H9 (cell line): ENCODE measurements around the gene HYI. TPM values are rescaled to one million over a fixed set of nuclear protein-coding genes. Genes with fewer than 3 reads are reported as not detected.

Experiments
- DNase-seq: peaks from one replicate; pipeline ENCODE4 v3.0.0-alpha.2; 2017
- H2AFZ ChIP-seq: one replicate; pipeline ENCODE4 v1.6.1; 2013; ENCODE audit warnings: mild to moderate bottlenecking, low read length, control low read depth, moderate library complexity
- H2AK5ac ChIP-seq: 2 replicates; pipeline ENCODE4 v1.6.1; 2013; ENCODE audit warnings: low read length, control low read depth, mixed read lengths; ENCODE audit not compliant: insufficient read length
- H2BK120ac ChIP-seq: one replicate; pipeline ENCODE4 v1.6.1; 2013; ENCODE audit warnings: low read depth, mild to moderate bottlenecking, low read length, control low read depth, inconsistent platforms; ENCODE audit not compliant: poor library complexity, severe bottlenecking
- H2BK12ac ChIP-seq: 2 replicates; pipeline ENCODE4 v1.6.1; 2013; ENCODE audit warnings: low read length, control low read depth, mixed read lengths, low read depth; ENCODE audit not compliant: insufficient read length
- H2BK15ac ChIP-seq: 2 replicates; pipeline ENCODE4 v1.6.1; 2013; ENCODE audit warnings: low read depth, low read length, control low read depth
- H2BK20ac ChIP-seq: one replicate; pipeline ENCODE4 v1.6.1; 2013; ENCODE audit warnings: low read depth, mild to moderate bottlenecking, low read length, control low read depth, inconsistent platforms; ENCODE audit not compliant: poor library complexity, severe bottlenecking
- H2BK5ac ChIP-seq: 2 replicates; pipeline ENCODE4 v1.6.1; 2013; ENCODE audit warnings: low read length, control low read depth, mixed read lengths; ENCODE audit not compliant: insufficient read length
- H3K14ac ChIP-seq: 2 replicates; pipeline ENCODE4 v1.6.1; 2013; ENCODE audit warnings: low read length, control low read depth; ENCODE audit not compliant: insufficient read depth
- H3K18ac ChIP-seq: 2 replicates; pipeline ENCODE4 v1.6.1; 2013; ENCODE audit warnings: low read depth, mild to moderate bottlenecking, mixed read lengths, low read length, control low read depth; ENCODE audit not compliant: insufficient read length
- H3K23ac ChIP-seq: 2 replicates; pipeline ENCODE4 v1.6.1; 2013; ENCODE audit warnings: low read length, control low read depth, mixed read lengths, low read depth; ENCODE audit not compliant: insufficient read length
- H3K23me2 ChIP-seq: 2 replicates; pipeline ENCODE4 v1.6.1; 2013; ENCODE audit warnings: low read depth, mild to moderate bottlenecking, mixed read lengths, low read length, control low read depth; ENCODE audit not compliant: insufficient read length, poor library complexity, severe bottlenecking
- H3K27ac ChIP-seq: 2 replicates; pipeline ENCODE4 v1.5.1; 2013; ENCODE audit warnings: low read length, control low read depth, mixed read lengths, low read depth; ENCODE audit not compliant: insufficient read length
- H3K27me3 ChIP-seq: 2 replicates; pipeline ENCODE4 v1.6.1; 2013; ENCODE audit warnings: low read length, control low read depth, inconsistent platforms; ENCODE audit not compliant: insufficient read depth
- H3K4ac ChIP-seq: 2 replicates; pipeline ENCODE4 v1.6.1; 2013; ENCODE audit warnings: low read depth, mild to moderate bottlenecking, control low read depth, inconsistent platforms, low read length, moderate library complexity
- H3K4me1 ChIP-seq: 2 replicates; pipeline ENCODE4 v1.6.1; 2013; ENCODE audit warnings: low read length, control low read depth, inconsistent platforms; ENCODE audit not compliant: insufficient read depth
- H3K4me2 ChIP-seq: 2 replicates; pipeline ENCODE4 v1.6.1; 2013; ENCODE audit warnings: low read length, control low read depth, mixed read lengths; ENCODE audit not compliant: insufficient read length, insufficient read depth
- H3K56ac ChIP-seq: 2 replicates; pipeline ENCODE4 v1.6.1; 2013; ENCODE audit warnings: low read depth, mild to moderate bottlenecking, mixed read lengths, low read length, control low read depth; ENCODE audit not compliant: insufficient read length
- H3K79me1 ChIP-seq: 2 replicates; pipeline ENCODE4 v1.6.1; 2013; ENCODE audit warnings: low read depth, mild to moderate bottlenecking, moderate library complexity, low read length, control low read depth, inconsistent platforms; ENCODE audit not compliant: insufficient read depth, poor library complexity, severe bottlenecking
- H3K79me2 ChIP-seq: 2 replicates; pipeline ENCODE4 v1.6.1; 2013; ENCODE audit warnings: low read length, control low read depth, inconsistent platforms; ENCODE audit not compliant: insufficient read depth
- H3K9ac ChIP-seq: 2 replicates; pipeline ENCODE4 v1.6.1; 2013; ENCODE audit warnings: low read length, control low read depth, mixed read lengths; ENCODE audit not compliant: insufficient read length; ENCODE audit errors: extremely low read depth
- H3K9me3 ChIP-seq: one replicate; pipeline ENCODE4 v1.6.1; 2013; ENCODE audit warnings: low read depth, low read length, inconsistent platforms; ENCODE audit not compliant: control insufficient read depth
- H3T11ph ChIP-seq: one replicate; pipeline ENCODE4 v1.6.1; 2013; ENCODE audit warnings: mild to moderate bottlenecking, low read length, control low read depth, inconsistent platforms
- H4K20me1 ChIP-seq: one replicate; pipeline ENCODE4 v1.6.1; 2013; ENCODE audit not compliant: control insufficient read depth, insufficient read length, insufficient read depth
- H4K5ac ChIP-seq: 2 replicates; pipeline ENCODE4 v1.6.1; 2013; ENCODE audit warnings: low read depth, mild to moderate bottlenecking, mixed read lengths, low read length, control low read depth; ENCODE audit not compliant: insufficient read length
- H4K8ac ChIP-seq: replicated peaks from 2 replicates; pipeline ENCODE4 v1.6.1; 2013; ENCODE audit warnings: low read length, control low read depth, mixed read lengths, low read depth; ENCODE audit not compliant: insufficient read length
- H4K91ac ChIP-seq: 2 replicates; pipeline ENCODE4 v1.6.1; 2013; ENCODE audit warnings: low read depth, mild to moderate bottlenecking, moderate library complexity, mixed read lengths, low read length, control low read depth; ENCODE audit not compliant: insufficient read length
- H3K27ac Mint-ChIP-seq, 3 experiments: 2 replicates in 2 of 3; 3 replicates in 1 of 3; pipeline ENCODE4 v1.8.0; 2020 to 2021; ENCODE audit warnings: mixed read lengths in 3 of 3, mild to moderate bottlenecking in 1 of 3, moderate library complexity in 1 of 3
- H3K27me3 Mint-ChIP-seq: 2 replicates; pipeline ENCODE4 v1.8.0; 2021; ENCODE audit warnings: low read depth, mild to moderate bottlenecking, moderate library complexity, mixed read lengths
- H3K36me3 Mint-ChIP-seq, 3 experiments: 2 replicates in 2 of 3; 3 replicates in 1 of 3; pipeline ENCODE4 v1.8.0; 2020 to 2021; ENCODE audit warnings: low read depth in 3 of 3, mixed read lengths in 3 of 3; ENCODE audit not compliant: insufficient read depth in 1 of 3
- H3K4me1 Mint-ChIP-seq, 2 experiments: 2 replicates each; pipeline ENCODE4 v1.8.0; 2020; ENCODE audit warnings: mixed read lengths in 2 of 2
- H3K4me3 Mint-ChIP-seq, 2 experiments: 2 replicates in 1 of 2; 3 replicates in 1 of 2; pipeline ENCODE4 v1.8.0; 2020 to 2021; ENCODE audit warnings: mild to moderate bottlenecking in 2 of 2, mixed read lengths in 2 of 2, moderate library complexity in 1 of 2
- H3K9me3 Mint-ChIP-seq, 2 experiments: 2 replicates in 1 of 2; 3 replicates in 1 of 2; pipeline ENCODE4 v1.8.0; 2020; ENCODE audit warnings: mild to moderate bottlenecking in 2 of 2, mixed read lengths in 2 of 2, moderate library complexity in 1 of 2
- CTCF ChIP-seq: fragments of 200-600 bp; sonication (generic); conservative IDR thresholded peaks from 3 replicates; pipeline ENCODE4 v1.8.0; 2021; ENCODE audit warnings: antibody characterized with exemption, mild to moderate bottlenecking
- WGBS: extraction: QIAGEN DNeasy Blood & Tissue Kit; methylation state at CpG from one replicate; pipeline ENCODE4 v1.1.7; 2013; ENCODE audit warnings: missing lambda C conversion rate, low lambda C conversion rate, mixed read lengths; ENCODE audit not compliant: insufficient read length; ENCODE audit errors: extremely low coverage; 5-methylcytosine and 5-hydroxymethylcytosine counted together
- total RNA-seq: library from RNA; stranded (reverse); gene quantifications from 2 replicates; pipeline ENCODE4 v1.2.1, GENCODE V29; 2021

HYI gene
- total RNA-seq, 1 experiment from 2014 or later: 16.1 TPM

- no peak overlapping the region for H4K5ac ChIP-seq
- H3K4me3 Mint-ChIP-seq: no peak overlapping the region
These were observed 32.9 kb downstream of the HYI start for GRCh38 chr1:43420874-43421273.

More at GRCh38 chr1:43420874-43421273, 32.9 kb downstream of the HYI start:
- no peaks in the 10 kb centered on the region for H3K27me3 ChIP-seq
- no peak overlapping the region for H3K9ac ChIP-seq
- H3K4me1 Mint-ChIP-seq: peaks cover 9 to 10% of the 10 kb centered on the region in 2 experiments
- H3K23me2 ChIP-seq: no peaks in the 10 kb centered on the region
- H3K27ac Mint-ChIP-seq: no peak overlapping the region; a peak in 1 of 7 replicates
- no peaks in the 10 kb centered on the region for H3K9me3 Mint-ChIP-seq
- no peak overlapping the region for H2BK5ac ChIP-seq
- no peak overlapping the region for H3K23ac ChIP-seq
- H4K8ac ChIP-seq: no peak overlapping the region
- no peak overlapping the region for H2AK5ac ChIP-seq
- H3K9me3 ChIP-seq: no peaks in the 10 kb centered on the region
- no peak overlapping the region for H3K18ac ChIP-seq
- peaks cover 2 to 48% (median 24%) of the 10 kb centered on the region in 3 experiments; a peak in 6 of 7 replicates for H3K36me3 Mint-ChIP-seq
- no peaks in the 10 kb centered on the region; the same call in 1 of the 2 replicates for H3K4me1 ChIP-seq
- H2BK12ac ChIP-seq: no peak overlapping the region
- H3K14ac ChIP-seq: no peak overlapping the region
- no peak overlapping the region for H2BK120ac ChIP-seq
- no peak overlapping the region for H2BK15ac ChIP-seq
- WGBS: no CpG with 5 or more reads among the region's 10 CpGs
- no peak overlapping the region for H4K91ac ChIP-seq
- no peaks in the 10 kb centered on the region for H3K27me3 Mint-ChIP-seq
- H2AFZ ChIP-seq: no peak overlapping the region
- H3K79me2 ChIP-seq: no peaks in the 10 kb centered on the region
- H2BK20ac ChIP-seq: no peak overlapping the region
- no peak for DNase-seq
- H3K4ac ChIP-seq: no peak overlapping the region
- H4K20me1 ChIP-seq: no peaks in the 10 kb centered on the region
- no peaks in the 10 kb centered on the region for H3K79me1 ChIP-seq
- H3K27ac ChIP-seq: no peak overlapping the region
- no peak overlapping the region for H3K4me2 ChIP-seq
- H3T11ph ChIP-seq: no peak overlapping the region
- no peak for TF ChIP-seq CTCF
- no peak overlapping the region for H3K56ac ChIP-seq
